ENCODE data around the gene UNC93B1. TPM values are rescaled to one million over a fixed set of nuclear protein-coding genes. Genes with fewer than 3 reads are reported as not detected.

Gene UNC93B1
- total RNA-seq, 1 experiment from 2014 or later: 14.7 TPM

GRCh38 chr11:68013611-68014156, 9.8 kb upstream of the UNC93B1 start:
- CTCF ChIA-PET: interaction anchor here (0.7 to 1.2 kb wide), 2 partner anchors 15 to 76 kb away, joined by 3 read pairs; no protein-coding TSS in a partner anchor
- peaks cover 30% of the 10 kb centered on the region for H3K36me3 Mint-ChIP-seq (ENCODE audit: insufficient read depth, unreplicated experiment)

GRCh38 chr11:68012843-68013610, 9.1 kb upstream of the UNC93B1 start:
- CTCF ChIA-PET: interaction anchor here (0.7 to 1.2 kb wide), 2 partner anchors 16 to 83 kb away, joined by 3 read pairs; no protein-coding TSS in a partner anchor
- BruUV-seq (replicated peaks): TSS peak; percentile 72
- H3K4me3 Mint-ChIP-seq (ENCODE audit: unreplicated experiment): peak overlapping the region; percentile 88

More at GRCh38 chr11:68013611-68014156, 9.8 kb upstream of the UNC93B1 start:
- Mint-ChIP-seq H3K27me3 (ENCODE audit: insufficient read depth, unreplicated experiment) (no peaks in the 10 kb centered on the region), H3K4me1 (ENCODE audit: insufficient read depth, unreplicated experiment) (peaks cover 79% of the 10 kb centered on the region), H3K9me3 (ENCODE audit: unreplicated experiment) (no peaks in the 10 kb centered on the region), H3K4me3 (ENCODE audit: unreplicated experiment) (peak overlapping the region; percentile 88), H3K27ac (ENCODE audit: low read depth, unreplicated experiment) (peak overlapping the region; percentile 89)
- intact Hi-C loops (cut with micrococcal nuclease): loop anchor here (1.0 kb wide), 1 partner anchor 15 kb away; no protein-coding TSS in a partner anchor
- no peak for DNase-seq (ENCODE audit: unreplicated experiment)
- TF ChIP-seq, protein P1, sequence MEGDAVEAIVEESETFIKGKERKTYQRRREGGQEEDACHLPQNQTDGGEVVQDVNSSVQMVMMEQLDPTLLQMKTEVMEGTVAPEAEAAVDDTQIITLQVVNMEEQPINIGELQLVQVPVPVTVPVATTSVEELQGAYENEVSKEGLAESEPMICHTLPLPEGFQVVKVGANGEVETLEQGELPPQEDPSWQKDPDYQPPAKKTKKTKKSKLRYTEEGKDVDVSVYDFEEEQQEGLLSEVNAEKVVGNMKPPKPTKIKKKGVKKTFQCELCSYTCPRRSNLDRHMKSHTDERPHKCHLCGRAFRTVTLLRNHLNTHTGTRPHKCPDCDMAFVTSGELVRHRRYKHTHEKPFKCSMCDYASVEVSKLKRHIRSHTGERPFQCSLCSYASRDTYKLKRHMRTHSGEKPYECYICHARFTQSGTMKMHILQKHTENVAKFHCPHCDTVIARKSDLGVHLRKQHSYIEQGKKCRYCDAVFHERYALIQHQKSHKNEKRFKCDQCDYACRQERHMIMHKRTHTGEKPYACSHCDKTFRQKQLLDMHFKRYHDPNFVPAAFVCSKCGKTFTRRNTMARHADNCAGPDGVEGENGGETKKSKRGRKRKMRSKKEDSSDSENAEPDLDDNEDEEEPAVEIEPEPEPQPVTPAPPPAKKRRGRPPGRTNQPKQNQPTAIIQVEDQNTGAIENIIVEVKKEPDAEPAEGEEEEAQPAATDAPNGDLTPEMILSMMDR (IDR thresholded peaks at IDR 0.05; ENCODE audit: unreplicated experiment): no peak
- TSS peak; percentile 16 for BruUV-seq (replicated peaks)
- POLR2A ChIA-PET: interaction anchor here (0.9 to 4.9 kb wide), 15 partner anchors 8 to 301 kb away, joined by 3 to 59 read pairs (median 5); partner anchors contain the start of genes C11orf24, NDUFS8 and TCIRG1

DNA sequence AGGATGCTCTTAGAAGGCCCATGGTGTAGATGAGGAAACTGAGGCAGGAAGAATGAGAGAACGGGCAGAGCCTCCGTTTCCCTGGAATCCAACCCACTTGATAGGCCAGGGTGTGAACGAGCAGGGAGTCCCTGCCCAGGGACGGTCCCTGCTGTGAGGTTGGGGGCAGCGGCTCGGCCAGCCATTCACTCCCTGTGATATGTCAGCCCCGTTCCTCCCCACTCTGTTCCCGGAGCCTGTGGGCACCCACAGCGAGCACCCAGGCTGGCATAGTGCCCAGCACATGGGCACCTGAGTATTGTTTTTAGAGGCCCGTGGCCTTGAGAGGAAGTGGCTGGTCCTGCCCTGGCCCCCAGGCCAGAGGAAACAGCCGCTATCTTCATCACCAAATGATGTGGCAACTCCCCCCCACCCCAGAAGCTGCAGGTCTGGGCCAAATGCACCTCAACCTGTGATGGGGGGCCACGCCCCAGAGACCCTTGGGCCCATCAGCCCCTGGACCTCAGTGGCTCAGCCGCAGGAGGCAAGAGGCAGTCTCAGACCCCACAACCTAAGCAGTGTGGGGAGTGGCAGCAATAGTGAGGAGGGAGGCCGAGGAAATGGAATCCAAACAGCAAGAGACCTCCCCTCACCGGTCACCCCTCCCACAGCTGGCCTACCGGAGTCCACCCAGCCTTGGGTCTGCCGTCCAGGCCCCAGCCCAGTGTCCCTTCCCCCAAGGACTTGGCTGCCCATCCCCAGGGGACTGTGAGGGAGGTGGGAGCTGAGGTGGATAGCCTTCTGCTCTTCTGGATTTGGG, 8.3 kb upstream of the UNC93B1 start:
- no TSS peak for BruUV-seq (replicated peaks)

More at GRCh38 chr11:68012843-68013610, 9.1 kb upstream of the UNC93B1 start:
- peaks cover 76% of the 10 kb centered on the region for H3K4me1 Mint-ChIP-seq (ENCODE audit: insufficient read depth, unreplicated experiment)
- peak overlapping the region; percentile 89 for H3K27ac Mint-ChIP-seq (ENCODE audit: low read depth, unreplicated experiment)
- TF ChIP-seq, protein P1 (IDR thresholded peaks at IDR 0.05; ENCODE audit: unreplicated experiment): no peak
- H3K36me3 Mint-ChIP-seq (ENCODE audit: insufficient read depth, unreplicated experiment): peaks cover 29% of the 10 kb centered on the region
- H3K27me3 Mint-ChIP-seq (ENCODE audit: insufficient read depth, unreplicated experiment): no peaks in the 10 kb centered on the region
- POLR2A ChIA-PET: interaction anchor here (0.6 to 4.9 kb wide), 11 partner anchors 10 to 308 kb away, joined by 3 to 59 read pairs (median 4); partner anchors contain the start of gene NDUFS8
- intact Hi-C loops (cut with micrococcal nuclease): no loop called here
- DNase-seq (ENCODE audit: unreplicated experiment): peak; percentile 95
- no peaks in the 10 kb centered on the region for H3K9me3 Mint-ChIP-seq (ENCODE audit: unreplicated experiment)

More for the DNA sequence above, 8.3 kb upstream of the UNC93B1 start:
- Mint-ChIP-seq H3K27ac (ENCODE audit: low read depth, unreplicated experiment) (peak overlapping the region; percentile 89), H3K4me3 (ENCODE audit: unreplicated experiment) (peak overlapping the region; percentile 88), H3K27me3 (ENCODE audit: insufficient read depth, unreplicated experiment) (no peaks in the 10 kb centered on the region), H3K4me1 (ENCODE audit: insufficient read depth, unreplicated experiment) (peaks cover 68% of the 10 kb centered on the region), H3K9me3 (ENCODE audit: unreplicated experiment) (no peaks in the 10 kb centered on the region), H3K36me3 (ENCODE audit: insufficient read depth, unreplicated experiment) (peaks cover 21% of the 10 kb centered on the region)
- POLR2A ChIA-PET: interaction anchor here (0.7 to 4.9 kb wide), 5 partner anchors 9 to 302 kb away, joined by 4 to 59 read pairs (median 5); partner anchors contain the start of gene NDUFS8
- intact Hi-C loops (cut with micrococcal nuclease): no loop called here
- TF ChIP-seq, protein P1 (IDR thresholded peaks at IDR 0.05; ENCODE audit: unreplicated experiment): no peak
- peak; percentile 56 for DNase-seq (ENCODE audit: unreplicated experiment)
- CTCF ChIA-PET: interaction anchor here (0.7 to 3.9 kb wide), 2 partner anchors 8 to 84 kb away, joined by 3 to 34 read pairs; no protein-coding TSS in a partner anchor
